ENCODE results near the gene CYP4F22. TPM values are rescaled to one million over a fixed set of nuclear protein-coding genes. Genes with fewer than 3 reads are reported as not detected.
A peak's percentile ranks its signal among the peaks of the same experiment; 100 is the strongest.

Gene CYP4F22
- total RNA-seq, 1 donor from 2014 or later, result not detected

- DNase-seq (ENCODE audit: low spot score), result no peak
Measured at GRCh38 chr19:15534957-15535864, 26.9 kb downstream of the CYP4F22 start.

GRCh38 chr19:15536350-15536749, 28.0 kb downstream of the CYP4F22 start:
- DNase-seq (ENCODE audit: low spot score), result no peak

DNA sequence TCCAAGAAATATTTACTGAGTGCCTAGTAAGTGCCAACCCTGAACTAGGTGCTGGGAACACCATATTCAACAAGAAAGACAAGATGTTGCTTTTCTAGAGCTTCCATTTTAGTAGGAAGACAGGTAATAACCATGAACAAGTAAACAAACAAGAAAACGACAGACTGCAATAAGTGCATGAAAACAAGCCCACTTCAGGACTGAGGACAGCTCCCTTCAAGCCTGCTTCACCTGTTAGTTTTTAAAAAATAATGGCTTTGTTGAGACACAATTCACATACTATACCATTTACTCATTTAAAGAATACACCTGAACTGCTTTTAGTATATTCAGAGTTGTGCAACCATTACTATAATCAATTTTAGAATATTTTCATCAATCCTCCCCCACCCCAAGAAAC, 30.4 kb downstream of the CYP4F22 start:
- DNase-seq (ENCODE audit: low spot score), result no peak

- DNase-seq (ENCODE audit: low spot score), result no peak
Measured at GRCh38 chr19:15539638-15540037, 31.3 kb downstream of the CYP4F22 start.

GRCh38 chr19:15540435-15540834, 32.1 kb downstream of the CYP4F22 start:
- DNase-seq (ENCODE audit: low spot score), result no peak

DNA sequence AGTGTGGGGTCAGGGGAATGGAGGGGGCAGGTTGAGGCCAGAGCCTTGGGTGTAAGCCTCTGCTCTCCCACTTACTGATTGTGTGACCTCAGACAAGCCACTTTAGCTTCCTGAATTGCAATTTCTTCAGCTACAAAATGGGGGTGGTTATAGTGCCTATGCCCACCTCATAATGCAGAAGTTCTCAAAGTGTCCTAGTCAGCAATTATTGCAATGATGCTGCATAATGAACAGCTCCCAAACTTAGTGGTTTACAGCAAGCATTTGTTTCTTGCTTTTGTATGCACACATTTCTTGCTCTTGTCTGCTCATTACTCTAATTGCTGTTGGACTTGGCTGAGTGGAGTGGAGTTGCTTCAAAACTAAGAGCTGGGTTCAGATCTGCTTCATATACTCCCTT, 36.0 kb downstream of the CYP4F22 start:
- no peak for DNase-seq (ENCODE audit: low spot score)

DNA sequence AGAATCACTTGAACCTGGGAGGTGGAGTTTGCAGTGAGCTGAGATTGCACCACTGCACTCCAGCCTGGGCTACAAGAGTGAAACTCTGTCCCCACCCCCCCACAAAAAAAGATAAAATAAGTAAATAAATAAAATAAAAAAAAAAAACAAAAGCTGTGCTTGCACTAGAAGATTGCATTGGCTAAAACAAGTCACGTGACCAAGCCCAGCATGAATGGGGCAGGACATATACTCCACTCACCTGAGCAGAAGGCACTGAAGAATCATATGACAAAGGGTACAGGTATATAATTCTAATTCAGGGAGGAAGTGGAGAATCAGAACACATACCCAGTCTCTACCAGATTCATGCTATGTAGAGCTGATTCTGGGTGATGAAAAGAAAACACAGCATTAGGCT, 36.6 kb downstream of the CYP4F22 start:
- no peak for DNase-seq (ENCODE audit: low spot score)

DNA sequence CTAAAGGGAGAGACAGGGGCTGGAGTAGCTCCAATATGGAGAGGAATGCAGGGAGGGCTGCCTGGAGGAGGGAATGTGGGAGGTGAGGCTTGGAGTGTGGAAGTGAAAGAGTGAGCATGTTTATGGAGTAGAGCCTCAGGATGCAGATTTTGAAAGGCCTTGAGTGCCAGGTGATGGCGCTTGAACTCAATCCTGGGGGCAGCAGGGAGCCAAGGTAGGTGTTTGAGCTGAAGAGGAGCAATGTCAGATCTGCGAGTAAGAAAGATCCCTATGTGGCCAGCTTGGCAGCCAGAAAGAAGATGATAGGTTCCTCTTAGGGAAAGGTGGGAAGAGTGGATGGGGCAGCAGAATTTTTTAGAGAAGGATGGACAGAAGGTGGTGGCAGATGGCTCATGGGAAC, 40.3 kb downstream of the CYP4F22 start:
- DNase-seq (ENCODE audit: low spot score), result no peak

GRCh38 chr19:15549581-15549980, 41.3 kb downstream of the CYP4F22 start:
- no peak for DNase-seq (ENCODE audit: low spot score)

GRCh38 chr19:15550273-15550672, 41.9 kb downstream of the CYP4F22 start:
- no peak for DNase-seq (ENCODE audit: low spot score)

- no peak for DNase-seq (ENCODE audit: low spot score)
Measured at GRCh38 chr19:15550929-15551292, 42.6 kb downstream of the CYP4F22 start.

DNA sequence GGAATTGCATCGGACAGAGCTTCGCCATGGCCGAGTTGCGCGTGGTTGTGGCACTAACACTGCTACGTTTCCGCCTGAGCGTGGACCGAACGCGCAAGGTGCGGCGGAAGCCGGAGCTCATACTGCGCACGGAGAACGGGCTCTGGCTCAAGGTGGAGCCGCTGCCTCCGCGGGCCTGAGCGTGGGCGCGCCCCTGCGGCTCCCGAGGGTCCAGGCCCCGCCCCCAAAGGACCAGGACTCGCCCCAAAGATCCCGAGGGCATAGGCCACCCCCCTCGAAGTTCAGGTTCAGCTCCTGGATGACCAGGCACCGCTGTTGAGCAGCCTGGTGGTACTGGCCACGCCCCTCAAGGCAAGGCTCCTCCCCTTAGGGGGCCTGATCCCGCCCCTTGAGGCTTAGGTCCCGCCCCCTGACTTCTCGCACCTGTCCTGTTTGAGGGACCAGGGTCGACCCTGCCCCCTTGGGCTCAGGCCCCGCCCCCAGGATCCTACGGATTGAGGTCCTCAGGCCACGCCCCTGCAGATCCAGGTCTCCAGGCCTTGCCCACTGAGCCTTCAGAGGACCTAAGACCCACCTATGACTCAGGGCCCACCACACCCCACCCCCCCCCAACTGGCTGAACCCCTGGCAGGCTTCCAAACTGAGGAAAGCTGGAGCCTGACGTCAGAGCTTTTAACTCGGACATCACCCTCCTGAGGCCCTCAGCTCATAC, 43.1 kb downstream of the CYP4F22 start:
- DNase-seq (ENCODE audit: low spot score), result peak; percentile 18

GRCh38 chr19:15555021-15555420, 46.7 kb downstream of the CYP4F22 start:
- DNase-seq (ENCODE audit: low spot score), result no peak

DNA sequence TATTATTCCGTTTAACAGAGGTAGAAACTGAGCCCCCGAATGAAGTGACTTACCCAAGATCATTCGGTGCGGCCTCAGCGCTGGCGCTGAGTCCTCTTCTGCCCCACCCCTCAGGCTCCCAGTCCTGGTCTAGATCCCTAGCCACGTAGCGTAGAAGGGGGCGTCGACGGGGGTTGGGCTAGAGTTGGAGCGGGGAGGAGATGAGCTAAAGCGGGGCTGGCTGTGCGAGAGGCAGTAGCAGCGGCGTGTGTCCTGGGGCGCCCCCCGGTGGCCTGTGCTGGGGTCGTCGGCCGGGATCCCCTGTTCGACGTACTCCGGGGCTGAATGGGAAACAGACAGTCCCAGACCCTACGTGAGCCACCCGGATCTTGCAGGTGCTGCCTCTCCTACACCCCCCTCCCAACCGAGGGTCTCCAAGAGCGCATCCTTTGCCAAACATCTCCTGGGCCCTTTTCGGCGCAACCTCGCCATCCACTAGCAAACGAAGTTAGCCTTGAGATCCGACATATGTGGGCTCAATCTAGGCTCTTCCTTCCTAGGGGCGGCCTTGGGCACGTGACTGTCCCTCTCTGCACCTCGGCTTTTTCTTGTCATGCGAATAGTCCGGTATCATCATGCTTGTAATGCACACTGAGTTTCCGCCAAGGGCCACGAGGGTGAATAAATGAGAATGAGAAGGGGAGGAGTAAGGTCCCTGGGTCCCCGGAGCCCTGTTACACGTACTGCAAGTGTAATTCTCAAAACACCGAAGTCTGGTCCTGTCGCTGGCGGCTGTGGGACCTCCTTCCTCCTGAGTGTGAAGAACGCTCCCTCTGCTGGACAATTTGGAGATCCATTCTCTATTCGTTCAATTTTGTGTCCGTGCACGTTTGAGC, 47.7 kb downstream of the CYP4F22 start:
- DNase-seq (ENCODE audit: low spot score), result peak; percentile 94

GRCh38 chr19:15556634-15557181, 48.4 kb downstream of the CYP4F22 start:
- no peak for DNase-seq (ENCODE audit: low spot score)

- DNase-seq (ENCODE audit: low spot score), result no peak
Measured at GRCh38 chr19:15557223-15557622, 48.9 kb downstream of the CYP4F22 start.

DNA sequence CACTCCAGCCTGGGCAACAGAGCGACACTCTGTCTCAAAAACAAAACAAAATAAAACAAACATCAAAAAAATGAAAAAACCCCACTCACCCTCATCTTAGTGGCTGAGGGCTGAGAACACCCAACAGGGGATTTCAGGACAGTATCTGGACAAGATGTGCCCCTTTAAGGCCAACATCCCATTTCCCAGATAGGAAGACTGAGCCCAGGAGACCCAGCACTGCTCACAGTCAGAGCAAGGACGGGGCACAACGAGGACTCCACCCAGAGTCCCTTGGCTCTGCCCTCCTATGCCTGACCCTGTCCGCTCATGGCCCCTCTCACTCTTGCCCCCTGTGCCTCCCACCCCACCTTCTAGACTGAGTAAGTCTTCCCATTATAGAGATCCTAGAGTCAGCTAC, 53.8 kb downstream of the CYP4F22 start:
- DNase-seq (ENCODE audit: low spot score), result no peak

- DNase-seq (ENCODE audit: low spot score), result no peak
Measured at GRCh38 chr19:15562861-15563260, 54.5 kb downstream of the CYP4F22 start.

GRCh38 chr19:15563325-15563794, 55.0 kb downstream of the CYP4F22 start:
- DNase-seq (ENCODE audit: low spot score), result peak; percentile 62

GRCh38 chr19:15563931-15564330, 55.6 kb downstream of the CYP4F22 start:
- DNase-seq (ENCODE audit: low spot score), result no peak

DNA sequence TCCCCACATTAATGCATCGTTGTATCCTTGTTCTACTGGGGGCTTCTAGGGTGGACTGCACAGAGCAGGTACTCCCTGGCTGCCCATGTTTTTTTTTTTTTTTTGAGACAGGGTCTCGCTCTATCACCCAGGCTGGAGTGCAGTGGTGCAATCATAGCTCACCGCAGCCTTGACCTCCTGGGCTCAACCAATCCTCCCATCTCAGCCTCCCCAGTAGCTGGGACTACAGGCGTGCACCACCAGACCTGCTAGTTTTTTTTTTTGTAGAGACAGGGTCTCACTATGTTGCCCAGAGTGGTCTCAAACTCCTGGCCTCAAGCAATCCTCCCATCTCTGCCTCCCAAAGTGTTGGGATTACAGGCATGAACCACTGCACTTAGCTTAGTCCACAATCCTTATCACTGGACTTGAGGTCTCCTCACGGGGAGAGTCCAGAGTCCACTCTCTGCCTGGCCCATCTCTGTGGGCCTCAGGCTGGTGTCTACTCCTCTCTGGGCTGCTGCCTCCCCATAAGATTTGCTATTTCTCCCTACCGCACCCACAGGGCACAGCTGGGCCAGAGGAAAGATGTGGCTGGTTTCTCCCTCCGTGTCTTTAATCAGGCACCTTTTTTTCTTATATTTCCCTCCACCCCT, 56.3 kb downstream of the CYP4F22 start:
- no peak for DNase-seq (ENCODE audit: low spot score)

Measured in umbilical cord (tissue), 2 donors.